HG03520 (cell line): ENCODE results near the gene PRDM15.

Experiments used
- ATAC-seq: cut with Tn5 transposase; IDR thresholded peaks from one replicate; pipeline ENCODE4 v1.9.1; 2021; ENCODE audit warnings: mild to moderate bottlenecking, moderate library complexity; ENCODE audit not compliant: unreplicated experiment

The PRDM15 gene

DNA sequence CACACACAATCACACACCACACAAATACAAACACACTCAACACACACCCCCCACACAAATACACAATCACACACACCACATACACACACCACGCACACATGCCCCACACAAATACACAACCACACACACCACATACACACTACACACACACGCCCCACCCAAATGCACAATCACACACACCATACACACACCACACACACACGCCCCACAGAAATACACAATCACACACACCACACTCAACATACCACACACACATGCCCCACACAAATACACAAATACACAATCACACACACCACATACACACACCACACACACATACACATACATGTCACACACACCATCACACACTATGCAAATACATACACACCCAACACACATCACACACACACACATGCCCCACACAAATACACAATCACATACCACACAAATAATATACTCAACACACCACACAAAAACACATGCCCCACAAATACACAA is 50.2 kb downstream of the PRDM15 start:
- ATAC-seq = no peak

DNA sequence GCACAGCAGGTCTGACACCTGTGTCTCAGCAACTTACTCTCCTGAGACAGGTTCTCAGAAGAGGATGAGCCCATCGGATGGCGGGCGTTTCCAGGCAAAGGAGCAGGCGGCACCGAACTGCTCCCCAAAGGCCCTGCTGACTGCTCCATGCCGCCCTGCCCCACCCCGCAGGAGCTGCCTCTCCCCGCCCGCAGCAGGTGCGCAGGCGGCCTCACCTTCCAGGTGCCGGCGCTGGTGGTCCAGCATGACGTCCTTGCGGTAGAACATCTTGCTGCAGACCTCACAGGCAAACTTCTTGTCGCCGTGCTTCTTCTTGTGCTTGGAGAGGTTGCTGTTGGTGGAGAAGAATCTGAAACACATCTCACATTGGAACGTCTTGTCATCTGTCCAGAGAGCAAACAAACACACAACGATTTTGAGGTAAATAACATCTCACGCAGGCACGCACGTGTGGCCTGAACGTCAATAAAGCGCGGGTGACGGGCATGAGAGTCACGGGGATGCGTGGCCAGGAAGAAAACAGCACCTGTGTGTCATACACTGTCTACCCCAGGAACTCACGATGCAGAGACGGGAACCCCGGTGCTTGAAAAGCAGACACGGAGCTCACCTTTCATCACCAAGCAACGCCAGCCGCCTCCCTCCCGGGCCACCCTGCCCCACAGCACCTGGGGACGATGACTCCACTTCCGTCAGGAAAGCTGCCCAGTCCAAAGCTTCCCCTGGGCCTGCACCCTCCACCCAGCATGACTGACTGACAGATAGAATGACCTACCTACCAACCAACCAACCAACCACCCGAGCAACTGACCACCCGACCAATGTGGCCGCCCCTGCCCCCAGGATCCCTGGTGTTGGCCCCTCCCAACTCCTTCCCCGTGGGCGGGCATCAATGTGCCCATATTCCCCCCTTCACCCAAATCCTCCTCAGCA is 50.9 kb downstream of the PRDM15 start:
- no peak for ATAC-seq

DNA sequence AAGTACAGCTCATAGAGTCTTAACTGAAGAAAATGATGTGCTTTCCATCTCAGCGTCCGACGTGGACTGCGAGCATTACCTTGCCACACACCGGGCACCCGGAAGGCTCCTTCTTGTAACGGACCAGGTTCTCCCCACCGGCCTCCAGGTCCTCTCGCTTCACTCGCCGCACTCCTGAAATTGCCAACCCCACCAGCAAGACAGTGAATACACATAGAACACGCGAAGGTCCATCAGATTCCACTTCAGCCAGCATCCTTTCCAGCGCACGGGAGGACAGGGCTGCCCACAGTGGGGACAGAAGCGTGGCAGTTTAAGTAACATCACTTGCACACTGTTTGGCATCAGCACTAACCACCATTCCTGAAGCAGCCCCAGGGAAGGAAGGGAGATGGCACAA is 53.3 kb downstream of the PRDM15 start:
- ATAC-seq = no peak

DNA sequence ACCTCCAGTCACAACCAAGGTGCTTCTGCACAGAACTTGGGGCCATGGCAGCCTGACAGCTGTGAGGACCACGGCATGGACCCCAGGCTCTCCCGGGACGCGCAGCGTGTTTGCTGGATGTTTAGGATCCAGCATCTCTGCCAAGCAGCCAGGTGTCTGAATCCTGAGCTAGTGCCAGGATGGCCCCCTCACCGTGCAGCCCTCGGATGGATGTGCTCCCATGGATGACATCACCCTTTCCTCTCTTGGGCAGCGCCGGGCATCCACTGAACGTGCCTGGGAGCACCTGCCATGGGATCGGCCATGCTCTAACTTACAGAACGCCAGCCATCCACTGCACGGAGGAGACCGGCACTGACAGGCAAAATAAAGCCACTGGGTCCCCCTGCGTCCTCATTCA is 53.9 kb downstream of the PRDM15 start:
- ATAC-seq = no peak

DNA sequence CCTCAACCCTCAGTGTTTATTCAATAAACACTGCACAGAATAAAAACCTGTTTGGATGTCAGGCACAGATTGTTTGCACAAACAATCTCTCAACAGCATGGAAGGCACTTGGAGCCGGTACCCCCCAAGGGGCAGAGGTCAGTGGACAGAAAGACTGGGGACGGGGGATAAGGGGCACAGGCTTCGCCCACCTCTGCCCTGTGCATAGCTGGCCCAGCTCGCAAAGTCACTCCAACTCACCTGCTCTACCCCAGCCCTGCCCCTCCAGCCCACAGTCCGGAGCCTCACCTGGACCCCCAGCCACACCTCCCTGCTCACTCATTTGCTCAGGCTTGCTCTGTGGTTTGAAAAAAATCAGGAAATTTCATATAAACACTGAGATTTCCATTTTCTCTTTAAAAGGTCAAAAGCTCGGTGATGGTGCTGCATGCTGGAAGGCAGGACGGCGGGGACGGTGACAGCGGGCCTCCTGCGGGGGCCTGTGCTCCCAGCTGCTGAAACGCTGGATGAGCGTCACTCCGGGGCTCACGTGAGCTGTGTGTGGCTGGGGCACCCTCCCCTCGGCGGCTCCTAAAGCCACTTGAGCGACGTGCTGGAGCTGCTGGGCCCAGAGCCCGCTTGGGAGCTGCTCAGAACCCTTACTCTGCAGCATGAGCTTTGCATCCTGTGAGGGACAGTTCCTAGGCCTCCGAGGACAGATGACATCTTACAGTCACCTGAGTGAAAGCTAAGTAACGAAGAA is 54.5 kb downstream of the PRDM15 start:
- no peak for ATAC-seq

DNA sequence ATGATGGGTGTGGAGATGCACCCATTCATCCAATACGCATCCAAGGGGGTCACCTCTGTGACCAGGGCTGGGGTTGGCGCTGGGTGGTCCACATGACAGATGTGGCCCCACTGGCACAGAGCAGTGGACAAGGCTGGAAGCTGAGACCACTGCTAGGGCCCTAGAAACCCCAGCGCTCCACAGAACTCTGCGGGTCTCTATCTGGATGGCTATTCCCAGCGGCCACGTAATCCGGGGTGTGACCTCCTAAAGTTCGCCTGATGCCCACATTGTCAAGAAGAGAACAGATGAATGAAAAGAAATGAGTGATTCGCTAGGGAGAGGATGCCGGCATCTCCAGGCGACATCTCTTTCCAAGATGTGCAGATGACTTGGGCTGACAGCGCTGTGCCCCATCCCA is 55.2 kb downstream of the PRDM15 start:
- ATAC-seq = no peak

DNA sequence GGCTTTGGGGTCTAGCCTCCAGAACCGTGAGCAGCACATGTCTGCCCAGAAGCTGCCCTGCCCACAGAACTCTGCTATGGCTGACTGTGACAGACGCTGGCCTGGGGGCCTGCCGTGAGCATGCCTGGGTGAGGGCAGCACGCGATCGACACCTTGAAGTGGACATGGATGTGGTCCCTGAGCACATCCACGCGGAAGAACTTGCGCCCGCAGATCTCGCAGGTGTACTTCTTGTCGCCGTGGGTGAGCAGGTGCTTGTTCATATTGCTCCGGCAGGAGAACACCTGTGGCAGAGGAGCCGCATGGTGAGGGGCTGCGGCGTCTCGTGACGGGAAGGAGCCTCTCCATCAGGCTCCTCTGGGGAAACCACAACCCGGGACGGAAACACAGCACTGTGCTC is 56.0 kb downstream of the PRDM15 start:
- ATAC-seq = no peak

DNA sequence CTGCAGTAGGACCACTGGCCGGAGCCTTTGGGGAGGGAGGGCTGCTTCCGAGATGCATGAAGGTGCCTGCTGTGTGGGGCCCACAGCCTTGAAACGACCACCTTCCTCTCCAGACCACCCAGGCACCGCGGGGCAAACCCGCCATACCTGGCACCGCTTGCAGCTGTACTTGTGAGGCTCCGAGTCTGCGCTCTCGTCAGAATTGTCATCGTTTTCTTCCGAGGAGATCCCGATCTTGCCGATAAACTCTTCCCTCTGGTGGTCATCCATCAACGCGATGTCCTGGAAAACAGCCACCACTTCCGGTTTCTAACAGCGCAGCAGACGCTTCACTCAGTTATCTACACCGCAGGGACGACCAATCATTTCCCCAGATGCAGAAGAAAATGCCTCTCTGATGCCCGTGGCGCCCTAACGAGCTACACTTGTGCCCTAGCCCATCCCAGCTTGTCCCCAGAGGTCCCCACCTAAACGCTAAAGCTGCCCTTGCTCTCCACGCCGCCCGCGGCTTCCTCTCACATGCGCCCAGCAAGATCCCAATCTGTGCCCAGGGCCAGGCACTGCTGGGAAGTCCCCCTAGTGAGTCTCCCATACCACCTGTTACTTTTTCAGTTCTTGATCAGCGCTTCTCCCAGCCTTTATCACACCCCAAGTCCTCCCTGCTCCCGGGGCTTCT is 57.2 kb downstream of the PRDM15 start:
- no peak for ATAC-seq

DNA sequence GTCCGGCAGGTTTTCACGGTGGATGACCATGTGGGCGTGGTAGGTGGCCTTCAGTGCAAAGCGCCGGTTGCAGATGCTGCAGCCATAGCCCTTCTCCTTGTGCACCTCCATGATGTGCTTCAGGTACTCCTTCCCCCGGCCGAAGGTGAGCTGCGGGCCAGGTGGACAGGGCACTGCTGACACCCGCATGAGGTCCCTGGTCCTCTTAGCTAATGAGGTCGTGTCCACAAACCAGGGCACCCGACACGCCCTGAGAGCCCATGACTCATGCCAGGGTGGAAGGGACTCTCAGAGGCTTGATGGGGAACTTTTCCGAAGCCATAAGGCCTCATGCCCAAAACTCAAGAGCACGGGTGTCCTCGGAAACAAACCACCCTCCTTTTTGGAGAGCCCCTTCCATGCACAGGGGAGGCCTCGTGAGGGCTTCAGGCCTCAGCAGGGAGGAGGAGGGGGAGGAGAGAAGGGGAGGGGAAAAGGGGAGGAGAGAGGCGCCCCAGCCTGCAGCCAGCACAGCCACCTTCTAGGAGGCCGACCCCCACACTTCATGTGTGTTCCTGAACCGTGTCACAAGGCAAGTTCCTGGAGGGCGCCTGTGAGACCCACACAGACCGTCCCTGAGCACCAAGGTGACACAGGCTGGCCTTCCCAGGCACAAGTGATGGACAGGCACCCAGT is 57.9 kb downstream of the PRDM15 start:
- no peak for ATAC-seq

DNA sequence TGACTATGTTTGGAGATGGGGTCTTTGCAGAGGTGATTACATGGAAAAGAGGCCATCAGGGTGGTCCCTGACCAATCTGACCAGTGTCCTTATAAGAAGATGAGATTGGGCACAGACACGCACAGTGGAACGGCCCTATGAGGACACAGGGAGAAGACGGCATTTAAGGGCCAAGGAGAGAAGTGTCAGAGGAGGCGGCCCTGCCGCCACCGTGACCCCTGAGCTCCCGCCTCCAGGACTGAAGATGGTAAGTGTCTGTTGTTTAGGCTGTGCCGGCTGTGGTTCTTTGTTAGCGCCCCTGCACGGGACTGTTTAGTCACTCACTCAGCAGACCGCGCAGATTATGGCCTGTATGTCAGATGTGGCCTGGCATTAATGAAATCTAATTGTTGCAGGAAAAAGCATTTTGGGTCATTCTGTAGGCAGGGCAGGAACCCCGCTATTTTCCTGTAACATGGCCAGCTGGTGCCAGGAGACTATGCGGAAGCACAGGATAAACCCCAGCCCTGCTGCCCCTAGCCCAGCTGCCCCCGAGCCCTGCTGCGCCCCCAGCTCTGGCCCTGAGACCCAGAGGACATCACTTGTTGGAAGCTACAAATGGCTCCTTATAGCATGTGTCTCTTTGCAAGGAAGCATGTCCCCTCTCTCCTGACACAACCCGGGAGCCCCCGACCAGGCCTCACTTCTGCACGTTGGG is 58.6 kb downstream of the PRDM15 start:
- ATAC-seq = no peak

DNA sequence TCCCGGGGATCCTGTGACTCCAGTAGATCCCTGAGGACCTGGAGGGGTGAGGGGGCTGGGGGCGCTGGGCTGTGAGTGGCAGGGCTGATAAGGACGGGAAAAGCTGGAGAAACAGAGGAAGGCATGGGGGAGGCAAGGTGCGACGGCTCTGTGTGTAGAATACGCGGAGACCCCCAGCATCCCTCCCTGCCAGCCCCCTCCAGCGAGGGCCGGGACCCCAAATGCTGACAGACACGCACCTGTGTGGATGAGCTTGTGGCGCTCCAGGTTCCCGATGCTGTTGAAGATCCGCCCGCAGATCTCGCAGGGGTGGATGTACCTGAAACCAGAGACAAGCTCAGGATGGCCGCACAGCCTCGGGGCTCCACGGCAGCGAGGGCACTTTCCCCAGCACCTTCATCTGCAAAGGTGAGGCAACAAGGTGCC is 59.3 kb downstream of the PRDM15 start:
- ATAC-seq = no peak

DNA sequence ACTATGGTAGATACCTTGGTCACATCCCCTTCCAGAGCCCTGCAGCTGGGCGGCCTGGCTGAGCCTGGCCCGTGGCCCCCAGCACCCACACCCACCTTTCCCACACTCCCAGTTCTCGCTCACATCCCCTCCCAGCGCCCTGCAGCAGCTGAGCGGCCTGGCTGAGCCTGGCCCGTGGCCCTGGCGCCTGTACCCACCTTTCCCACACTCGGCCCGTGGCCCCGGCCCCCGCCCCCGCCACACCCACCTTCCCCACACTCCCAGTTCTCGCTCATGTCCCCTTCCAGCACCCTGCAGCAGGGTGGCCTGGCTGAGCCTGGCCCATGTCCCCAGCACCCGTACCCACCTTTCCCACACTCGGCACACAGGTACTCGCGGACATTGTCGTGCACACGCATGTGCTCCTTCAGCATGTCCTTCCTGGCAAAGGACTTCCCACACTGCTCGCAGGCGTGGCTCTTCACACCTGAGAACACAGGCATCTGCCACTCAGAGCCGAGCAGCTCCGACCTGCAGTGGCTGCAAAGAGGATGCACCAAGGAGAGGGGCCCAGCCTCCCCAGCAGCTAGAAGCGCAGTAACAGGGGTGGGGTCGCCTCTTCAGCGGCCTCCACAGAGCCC is 59.8 kb downstream of the PRDM15 start:
- no peak for ATAC-seq

DNA sequence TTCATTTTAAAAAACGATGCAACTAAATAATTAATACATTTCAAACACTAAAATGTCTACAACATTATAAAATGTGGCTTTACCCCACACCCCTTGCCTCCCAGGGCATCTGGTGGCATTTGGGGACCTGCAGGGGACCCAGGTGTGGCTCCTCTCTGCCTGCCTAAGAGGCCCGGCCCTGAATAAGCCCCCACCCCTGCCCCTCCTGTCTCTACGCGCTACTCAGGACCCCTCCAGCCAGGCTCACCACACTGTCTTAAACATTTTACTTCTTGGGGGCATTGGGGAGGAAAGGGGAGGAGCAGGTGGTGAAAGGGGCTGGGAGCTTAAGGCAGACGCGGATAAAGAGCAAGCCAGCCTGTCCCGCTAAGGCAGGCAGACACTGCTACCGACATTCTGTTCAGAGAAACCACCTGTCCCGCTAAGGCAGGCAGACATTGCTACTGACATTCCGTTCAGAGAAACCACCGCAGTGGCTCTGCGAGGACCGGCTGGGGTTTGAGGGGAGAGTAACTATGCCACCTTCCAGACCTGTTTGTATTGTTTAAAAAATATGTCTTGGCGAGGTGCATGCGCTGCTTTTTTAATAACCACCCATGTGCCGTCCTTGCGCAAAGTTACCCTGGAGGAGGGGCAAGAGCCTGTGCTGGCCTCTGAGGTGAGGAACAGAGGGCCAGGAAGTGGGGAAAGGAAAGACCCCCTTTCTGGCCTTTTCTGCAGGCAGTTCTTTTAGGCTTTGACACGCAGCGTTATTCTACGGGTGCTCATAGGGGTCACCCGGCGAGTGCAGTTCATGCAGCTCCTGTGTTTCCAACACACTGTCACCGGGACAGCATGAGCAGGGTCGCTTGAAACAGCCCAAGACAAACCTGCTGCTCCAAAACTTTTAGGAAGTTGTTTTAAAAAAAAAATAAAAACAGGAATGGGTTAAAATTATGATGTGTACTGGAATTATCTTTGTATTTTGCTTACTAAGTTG is 61.0 kb downstream of the PRDM15 start:
- ATAC-seq = no peak

DNA sequence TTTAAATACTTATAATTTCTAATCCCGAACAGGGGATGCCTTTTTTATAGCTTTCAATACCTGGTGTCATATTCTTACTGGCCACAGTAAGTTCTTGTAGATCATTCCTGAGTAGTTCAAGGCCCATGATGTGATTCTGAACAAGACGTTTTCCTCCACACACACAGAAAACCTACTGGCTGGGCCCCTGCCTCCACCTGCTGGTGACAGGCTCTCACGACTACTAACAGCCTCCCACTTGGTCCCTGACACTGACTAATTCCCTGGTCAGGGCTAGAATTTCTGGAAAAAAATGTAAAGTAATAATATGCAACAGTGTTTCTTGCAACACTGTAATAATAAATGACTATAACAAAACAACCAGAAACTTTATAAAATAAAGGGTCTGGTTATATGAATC is 61.9 kb downstream of the PRDM15 start:
- no peak for ATAC-seq

DNA sequence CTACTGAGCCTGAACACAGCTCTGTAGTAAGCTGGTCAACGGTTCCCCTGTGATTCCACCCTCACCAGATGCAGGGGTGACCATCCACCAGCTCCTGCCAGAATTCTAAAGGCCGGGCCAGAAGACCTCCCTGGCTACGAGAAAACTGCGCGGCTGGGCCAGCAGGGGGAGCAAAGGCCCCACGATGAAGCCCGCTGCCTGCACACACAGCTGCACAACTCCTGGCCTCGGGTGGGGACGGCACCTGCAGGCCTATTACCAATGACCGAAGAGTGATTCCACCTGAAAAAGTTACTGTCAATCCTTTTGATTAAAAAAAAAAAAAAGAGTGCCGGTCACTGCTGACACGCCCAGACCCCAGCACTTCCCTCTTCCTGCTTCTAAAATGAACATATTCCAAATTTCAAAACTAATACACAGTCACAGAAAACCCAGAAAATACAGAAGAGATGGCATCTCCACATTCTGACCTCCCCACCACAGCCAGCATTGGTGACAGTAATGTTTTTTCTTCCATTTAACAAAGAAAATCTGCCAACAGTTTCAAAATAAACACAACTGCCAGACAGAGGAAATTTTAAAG is 62.5 kb downstream of the PRDM15 start:
- ATAC-seq = no peak

DNA sequence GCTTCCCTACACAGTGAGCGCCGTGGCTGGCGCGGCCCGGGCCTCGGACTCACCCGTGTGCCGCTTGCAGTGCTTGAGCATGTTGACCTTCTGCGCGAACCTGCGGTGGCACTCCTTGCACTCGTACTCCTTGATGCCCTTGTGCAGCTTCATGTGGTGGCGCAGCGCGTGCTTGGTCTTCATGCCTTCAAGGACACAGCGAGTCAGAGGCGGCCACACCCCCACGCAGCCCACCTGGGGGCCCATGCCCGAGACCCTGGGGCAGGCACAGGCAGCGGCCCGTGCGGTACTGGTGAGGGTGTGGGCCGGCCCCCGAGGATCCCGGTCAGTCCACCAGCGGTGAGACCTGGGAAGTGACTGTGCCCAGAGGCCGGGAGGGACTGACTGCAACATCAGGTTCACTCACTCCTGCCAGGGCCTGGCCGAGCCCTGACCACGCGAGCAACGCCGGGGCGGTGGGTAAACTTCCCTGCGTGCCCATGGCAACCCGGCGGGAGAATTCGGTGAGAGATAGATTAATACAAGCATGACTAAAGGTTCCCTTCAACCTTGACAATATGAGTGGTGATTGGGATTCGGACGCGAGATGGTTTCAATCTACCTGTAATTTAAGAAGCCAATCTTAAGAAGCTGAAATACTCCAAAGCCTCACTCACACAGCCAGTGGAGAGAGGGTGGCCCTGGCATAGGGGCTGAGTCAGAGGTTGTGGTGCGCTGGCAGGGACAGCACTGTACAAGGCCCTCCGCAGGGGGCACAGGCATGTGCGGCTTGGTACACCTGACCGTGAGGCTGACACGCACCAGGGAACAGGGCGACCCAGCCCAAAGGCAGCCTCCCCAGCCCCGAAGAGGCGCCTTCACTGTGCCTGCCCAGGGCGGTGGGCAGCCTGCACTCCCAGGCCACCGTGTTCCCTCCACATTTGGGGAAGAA is 63.2 kb downstream of the PRDM15 start:
- ATAC-seq = no peak

DNA sequence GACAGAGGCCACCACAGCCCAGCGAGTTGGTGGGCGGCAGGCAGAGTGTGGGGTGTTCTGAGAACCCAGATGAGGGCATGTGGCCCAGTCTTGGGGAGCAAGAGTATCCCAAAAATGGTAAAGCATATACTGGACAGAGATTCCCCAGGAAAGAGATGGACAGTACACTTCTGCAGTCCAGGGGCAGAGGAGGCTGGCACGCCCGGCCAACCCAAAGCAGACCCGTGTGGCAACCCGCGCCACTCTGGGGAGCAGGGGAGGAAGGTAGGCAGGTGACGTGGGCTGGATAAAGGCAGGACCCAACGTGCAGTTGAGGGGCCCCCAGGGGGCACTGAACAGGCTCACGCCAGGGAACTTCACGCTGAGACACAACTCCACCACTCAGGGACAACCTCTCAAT is 65.9 kb downstream of the PRDM15 start:
- ATAC-seq = no peak
